HCT116 (cell line): ENCODE measurements around the gene DNAJC4.
A peak's percentile ranks its signal among the peaks of the same experiment; 100 is the strongest.

Source experiments
- CEBPB ChIP-seq: IDR thresholded peaks from 2 replicates; pipeline ENCODE4 v1.6.1; 2012; ENCODE audit warnings: low read depth
- EGR1 ChIP-seq: IDR thresholded peaks from 2 replicates; pipeline ENCODE4 v1.6.1; 2012; ENCODE audit warnings: low read depth
- ELF1 ChIP-seq: IDR thresholded peaks from 2 replicates; pipeline ENCODE4 v1.6.1; 2012; ENCODE audit warnings: low read depth, borderline replicate concordance
- EZH2 ChIP-seq: fragments of 200-600 bp; sonication (generic); IDR thresholded peaks from 2 replicates; pipeline ENCODE4 v1.6.1; 2017; ENCODE audit warnings: antibody characterized with exemption, mixed run types
- MAX ChIP-seq: IDR thresholded peaks from 2 replicates; pipeline ENCODE4 v1.6.1; 2012
- POLR2A ChIP-seq: IDR thresholded peaks from 2 replicates; pipeline ENCODE4 v1.7.0; 2011; ENCODE audit warnings: borderline replicate concordance; ENCODE audit not compliant: insufficient read depth, insufficient read length; ENCODE audit errors: extremely low read depth
- POLR2AphosphoS5 ChIP-seq: IDR thresholded peaks from 2 replicates; pipeline ENCODE4 v1.6.1; 2011; ENCODE audit warnings: mild to moderate bottlenecking, low read depth, low read length, moderate library complexity
- RAD21 ChIP-seq: IDR thresholded peaks from 2 replicates; pipeline ENCODE4 v1.6.1; 2012; ENCODE audit warnings: low read depth, mild to moderate bottlenecking
- SP1 ChIP-seq: IDR thresholded peaks from 2 replicates; pipeline ENCODE4 v1.6.1; 2012; ENCODE audit warnings: low read depth
- TCF7L2 ChIP-seq: IDR thresholded peaks from 2 replicates; pipeline ENCODE4 v1.7.0; 2011; ENCODE audit warnings: borderline replicate concordance, inconsistent platforms; ENCODE audit not compliant: insufficient read depth, insufficient read length; ENCODE audit errors: extremely low read depth
- ZBTB33 ChIP-seq: IDR thresholded peaks from 2 replicates; pipeline ENCODE4 v1.6.1; 2011; ENCODE audit warnings: mild to moderate bottlenecking, low read length, moderate library complexity; ENCODE audit not compliant: insufficient replicate concordance; ENCODE audit errors: extremely low read depth
- ZNF274 ChIP-seq: fragments of 200-500 bp; sonication (Bioruptor generic); IDR thresholded peaks from 2 replicates; pipeline ENCODE4 v1.6.1; 2014; ENCODE audit warnings: mild to moderate bottlenecking, low read depth, low read length, inconsistent platforms
- TF ChIP-seq, protein P1 (sequence below), 3 experiments: fragments of 200-600 bp in 1 of 3; sonication (generic) in 1 of 3; IDR thresholded peaks in 2 of 3; conservative IDR thresholded peaks in 1 of 3; 2 replicates each; pipeline ENCODE4 v1.5.1; 2012 to 2017; ENCODE audit warnings: low read depth in 2 of 3, low read length in 2 of 3, antibody characterized with exemption in 1 of 3, borderline replicate concordance in 1 of 3, control low read depth in 1 of 3, mild to moderate bottlenecking in 1 of 3, mixed read lengths in 1 of 3, mixed run types in 1 of 3, moderate library complexity in 1 of 3; ENCODE audit not compliant: insufficient read depth in 1 of 3
- TF ChIP-seq, protein P2 (sequence below): IDR thresholded peaks from 2 replicates; pipeline ENCODE4 v1.6.1; 2012; ENCODE audit warnings: low read depth

GRCh38 chr11:64241491-64242374 is 11.4 kb downstream of the DNAJC4 start:
- TF ChIP-seq SP1, result no peak
- TF ChIP-seq, protein P1, sequence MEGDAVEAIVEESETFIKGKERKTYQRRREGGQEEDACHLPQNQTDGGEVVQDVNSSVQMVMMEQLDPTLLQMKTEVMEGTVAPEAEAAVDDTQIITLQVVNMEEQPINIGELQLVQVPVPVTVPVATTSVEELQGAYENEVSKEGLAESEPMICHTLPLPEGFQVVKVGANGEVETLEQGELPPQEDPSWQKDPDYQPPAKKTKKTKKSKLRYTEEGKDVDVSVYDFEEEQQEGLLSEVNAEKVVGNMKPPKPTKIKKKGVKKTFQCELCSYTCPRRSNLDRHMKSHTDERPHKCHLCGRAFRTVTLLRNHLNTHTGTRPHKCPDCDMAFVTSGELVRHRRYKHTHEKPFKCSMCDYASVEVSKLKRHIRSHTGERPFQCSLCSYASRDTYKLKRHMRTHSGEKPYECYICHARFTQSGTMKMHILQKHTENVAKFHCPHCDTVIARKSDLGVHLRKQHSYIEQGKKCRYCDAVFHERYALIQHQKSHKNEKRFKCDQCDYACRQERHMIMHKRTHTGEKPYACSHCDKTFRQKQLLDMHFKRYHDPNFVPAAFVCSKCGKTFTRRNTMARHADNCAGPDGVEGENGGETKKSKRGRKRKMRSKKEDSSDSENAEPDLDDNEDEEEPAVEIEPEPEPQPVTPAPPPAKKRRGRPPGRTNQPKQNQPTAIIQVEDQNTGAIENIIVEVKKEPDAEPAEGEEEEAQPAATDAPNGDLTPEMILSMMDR (IDR thresholded peaks at IDR 0.05 in 2 of 3, conservative IDR thresholded peaks at IDR 0.05 in 1 of 3; ENCODE audit: borderline replicate concordance in 1 of 3, insufficient read depth in 1 of 3, low read depth in 2 of 3, low read length in 2 of 3), result no peak
- TF ChIP-seq EGR1, result no peak
- TF ChIP-seq, protein P2, sequence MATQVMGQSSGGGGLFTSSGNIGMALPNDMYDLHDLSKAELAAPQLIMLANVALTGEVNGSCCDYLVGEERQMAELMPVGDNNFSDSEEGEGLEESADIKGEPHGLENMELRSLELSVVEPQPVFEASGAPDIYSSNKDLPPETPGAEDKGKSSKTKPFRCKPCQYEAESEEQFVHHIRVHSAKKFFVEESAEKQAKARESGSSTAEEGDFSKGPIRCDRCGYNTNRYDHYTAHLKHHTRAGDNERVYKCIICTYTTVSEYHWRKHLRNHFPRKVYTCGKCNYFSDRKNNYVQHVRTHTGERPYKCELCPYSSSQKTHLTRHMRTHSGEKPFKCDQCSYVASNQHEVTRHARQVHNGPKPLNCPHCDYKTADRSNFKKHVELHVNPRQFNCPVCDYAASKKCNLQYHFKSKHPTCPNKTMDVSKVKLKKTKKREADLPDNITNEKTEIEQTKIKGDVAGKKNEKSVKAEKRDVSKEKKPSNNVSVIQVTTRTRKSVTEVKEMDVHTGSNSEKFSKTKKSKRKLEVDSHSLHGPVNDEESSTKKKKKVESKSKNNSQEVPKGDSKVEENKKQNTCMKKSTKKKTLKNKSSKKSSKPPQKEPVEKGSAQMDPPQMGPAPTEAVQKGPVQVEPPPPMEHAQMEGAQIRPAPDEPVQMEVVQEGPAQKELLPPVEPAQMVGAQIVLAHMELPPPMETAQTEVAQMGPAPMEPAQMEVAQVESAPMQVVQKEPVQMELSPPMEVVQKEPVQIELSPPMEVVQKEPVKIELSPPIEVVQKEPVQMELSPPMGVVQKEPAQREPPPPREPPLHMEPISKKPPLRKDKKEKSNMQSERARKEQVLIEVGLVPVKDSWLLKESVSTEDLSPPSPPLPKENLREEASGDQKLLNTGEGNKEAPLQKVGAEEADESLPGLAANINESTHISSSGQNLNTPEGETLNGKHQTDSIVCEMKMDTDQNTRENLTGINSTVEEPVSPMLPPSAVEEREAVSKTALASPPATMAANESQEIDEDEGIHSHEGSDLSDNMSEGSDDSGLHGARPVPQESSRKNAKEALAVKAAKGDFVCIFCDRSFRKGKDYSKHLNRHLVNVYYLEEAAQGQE, result no peak
- peak; percentile 79 for TF ChIP-seq POLR2A
- TF ChIP-seq ZBTB33, result no peak
- peak; percentile 84 for TF ChIP-seq POLR2AphosphoS5
- TF ChIP-seq CEBPB, result no peak
- no peak for TF ChIP-seq RAD21
- no peak for TF ChIP-seq ZNF274
- TF ChIP-seq TCF7L2, result no peak
- no peak for TF ChIP-seq MAX
- no peak for TF ChIP-seq ELF1
- TF ChIP-seq EZH2, result no peak
